Upper lobe of left lung (tissue), 6 donors: ENCODE data around the gene KCNJ4. TPM values are rescaled to one million over a fixed set of nuclear protein-coding genes. Genes with fewer than 3 reads are reported as not detected.

Experiments
- ATAC-seq, 2 donors: fragments of 200-7000 bp; cut with Tn5 transposase; one replicate each; pipeline ENCODE4 v1.9.1; 2022; ENCODE audit warnings: mild to moderate bottlenecking in 2 of 2, moderate library complexity in 2 of 2; ENCODE audit not compliant: low FRiP score in 2 of 2
- DNase-seq, 2 donors: peaks; one replicate each; pipeline ENCODE4 v3.0.0-alpha.2; 2019 to 2020
- H3K27ac ChIP-seq, 4 donors: fragments of 200-600 bp; sonication (generic); one replicate each; pipeline ENCODE4 v1.5.1; 2016 to 2019
- H3K27me3 ChIP-seq, 4 donors: fragments of 200-600 bp; sonication (generic); one replicate each; pipeline ENCODE4 v1.5.1; 2017 to 2019
- H3K36me3 ChIP-seq, 4 donors: fragments of 200-600 bp; sonication (generic); one replicate each; pipeline ENCODE4 v1.5.1; 2016 to 2019
- H3K4me1 ChIP-seq, 4 donors: fragments of 200-600 bp; sonication (generic); one replicate each; pipeline ENCODE4 v1.5.1; 2018 to 2019
- H3K4me3 ChIP-seq, 4 donors: fragments of 200-600 bp; sonication (generic); one replicate each; pipeline ENCODE4 v1.5.1; 2017 to 2019; ENCODE audit warnings: mild to moderate bottlenecking in 2 of 4, moderate library complexity in 1 of 4
- H3K9me3 ChIP-seq, 4 donors: fragments of 200-600 bp; sonication (generic); one replicate each; pipeline ENCODE4 v1.5.1; 2018 to 2019
- CTCF ChIP-seq, 6 experiments: fragments of 450-650 bp in 4 of 6; fragments of 200-600 bp in 2 of 6; sonication (generic) in 2 of 6; IDR thresholded peaks; one replicate each; pipeline ENCODE4 v1.5.1; 2016 to 2019; ENCODE audit warnings: antibody characterized with exemption in 6 of 6
- EP300 ChIP-seq, 4 donors: sonication (generic); formaldehyde crosslinking; IDR thresholded peaks; one replicate each; pipeline ENCODE4 v1.5.1; 2017; ENCODE audit warnings: antibody characterized with exemption in 4 of 4, control low read depth in 2 of 4
- POLR2A ChIP-seq, 4 donors: fragments of 450-650 bp; IDR thresholded peaks; one replicate each; pipeline ENCODE4 v1.5.1; 2016 to 2017; ENCODE audit warnings: antibody characterized with exemption in 4 of 4, mild to moderate bottlenecking in 2 of 4
- POLR2AphosphoS5 ChIP-seq, 2 donors: sonication (generic); formaldehyde crosslinking; IDR thresholded peaks; one replicate each; pipeline ENCODE4 v1.5.1; 2017; ENCODE audit warnings: antibody characterized with exemption in 2 of 2
- WGBS, 2 donors: methylation state at CpG; one replicate each; pipeline ENCODE4 v1.1.5; 2017 to 2018; 5-methylcytosine and 5-hydroxymethylcytosine counted together
- total RNA-seq, 6 donors: library from RNA; depleted of rRNA in 4 of 6; stranded (reverse); fragments of >200 nt in 4 of 6; gene quantifications; one replicate each; pipeline versions ENCODE4 v1.1.0 to v1.2.1, GENCODE V29; 2016 to 2021
- donor health status: DM: no; HTN: no; CAD: no; lungs with moderate emphysema.
- donor health status: DM: no; HTN: yes; CAD: no; lungs with severe emphysema.

KCNJ4 gene
- total RNA-seq, 6 donors from 2014 or later = not detected

- Histone ChIP-seq H3K36me3 (no peaks in the 10 kb centered on the region), H3K27me3 (peaks cover 0 to 8% (median 4%) of the 10 kb centered on the region in 4 donors), H3K27ac (no peak overlapping the region), H3K4me3 (no peak overlapping the region), H3K9me3 (no peaks in the 10 kb centered on the region), H3K4me1 (peaks cover 24 to 35% (median 29%) of the 10 kb centered on the region in 4 donors)
- no peak for TF ChIP-seq EP300 (IDR thresholded peaks at IDR 0.05)
- no peak for TF ChIP-seq POLR2AphosphoS5 (IDR thresholded peaks at IDR 0.05)
- no peak for TF ChIP-seq CTCF (IDR thresholded peaks at IDR 0.05)
- no peak for TF ChIP-seq POLR2A (IDR thresholded peaks at IDR 0.05)
- WGBS, 2 donors = 76 to 83% methylated on average over 10 of the region's 10 CpGs
- ATAC-seq (no peak), DNase-seq (no peak)
These were observed 10.1 kb upstream of the KCNJ4 start for GRCh38 chr22:38464992-38465672.

GRCh38 chr22:38462960-38463784 is 8.2 kb upstream of the KCNJ4 start:
- 36 to 45% methylated on average over 26 to 28 of the region's 28 CpGs for WGBS, 2 donors
- Histone ChIP-seq H3K4me3 (peak overlapping the region in 1 of 4 donors; percentile 10), H3K36me3 (no peaks in the 10 kb centered on the region), H3K4me1 (peaks cover 16 to 26% (median 21%) of the 10 kb centered on the region in 4 donors), H3K27ac (no peak overlapping the region), H3K27me3 (peaks cover 0 to 13% (median 4%) of the 10 kb centered on the region in 4 donors), H3K9me3 (no peaks in the 10 kb centered on the region)
- DNase-seq (peak in 1 of 2 donors; percentile 79), ATAC-seq (no peak)
- TF ChIP-seq CTCF (IDR thresholded peaks at IDR 0.05) (no peak), POLR2A (IDR thresholded peaks at IDR 0.05) (no peak), POLR2AphosphoS5 (IDR thresholded peaks at IDR 0.05) (no peak), EP300 (IDR thresholded peaks at IDR 0.05) (no peak)

- Histone ChIP-seq H3K27ac (no peak overlapping the region), H3K27me3 (peaks cover 0 to 13% (median 4%) of the 10 kb centered on the region in 4 donors), H3K9me3 (no peaks in the 10 kb centered on the region), H3K36me3 (no peaks in the 10 kb centered on the region), H3K4me3 (peak overlapping the region in 2 of 4 donors; percentile 15 to 17), H3K4me1 (peaks cover 9 to 18% (median 13%) of the 10 kb centered on the region in 4 donors)
- DNase-seq = peak; percentile 86 to 92
- TF ChIP-seq POLR2A (IDR thresholded peaks at IDR 0.05) (peak in 1 of 4 donors; percentile 10), EP300 (IDR thresholded peaks at IDR 0.05) (no peak), CTCF (IDR thresholded peaks at IDR 0.05) (peak in 3 of 6 experiments; percentile 5 to 24 (median 7)), POLR2AphosphoS5 (IDR thresholded peaks at IDR 0.05) (peak in 1 of 2 donors; percentile 51)
- 14 to 29% methylated on average over 27 to 51 of the region's 51 CpGs for WGBS, 2 donors
- ATAC-seq = peak; percentile 84 to 85
These were observed 6.5 kb upstream of the KCNJ4 start for GRCh38 chr22:38461414-38462081.

DNA sequence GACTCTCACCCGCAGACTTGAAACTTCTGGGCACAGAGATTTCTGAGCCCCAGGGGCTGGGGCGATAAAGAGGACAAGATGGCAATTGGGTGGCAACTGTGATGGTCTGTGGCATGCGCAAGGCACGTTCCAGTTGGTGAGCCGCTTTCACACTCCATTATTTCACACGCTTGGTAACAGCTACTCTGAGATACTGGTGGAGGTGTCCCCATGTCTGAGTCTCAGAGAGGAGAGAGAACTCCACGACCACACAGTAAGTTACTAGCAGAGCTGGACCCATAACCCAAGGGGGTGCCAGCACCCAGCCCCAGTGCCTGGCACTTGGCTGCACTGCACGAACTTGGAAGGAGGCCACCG is 6.0 kb upstream of the KCNJ4 start:
- 42 to 61% methylated on average over 6 to 9 of the region's 9 CpGs for WGBS, 2 donors
- Histone ChIP-seq H3K9me3 (no peaks in the 10 kb centered on the region), H3K4me3 (peak overlapping the region in 1 of 4 donors; percentile 17), H3K36me3 (no peaks in the 10 kb centered on the region), H3K27ac (no peak overlapping the region), H3K4me1 (peaks cover 10 to 19% (median 15%) of the 10 kb centered on the region in 4 donors), H3K27me3 (peaks cover under 1 to 18% (median 7%) of the 10 kb centered on the region in 4 donors)
- TF ChIP-seq EP300 (IDR thresholded peaks at IDR 0.05) (no peak), POLR2AphosphoS5 (IDR thresholded peaks at IDR 0.05) (no peak), CTCF (IDR thresholded peaks at IDR 0.05) (no peak), POLR2A (IDR thresholded peaks at IDR 0.05) (no peak)
- DNase-seq (no peak), ATAC-seq (peak in 1 of 2 donors; percentile 2)
